ENCODE measurements around the gene CXCL13.
A peak's percentile ranks its signal among the peaks of the same experiment; 100 is the strongest.
"Not testable (repeated sequence)": the region's sequence is repeated elsewhere in the genome, so short reads cannot be mapped to it uniquely, and the experiment has no call there.

Gene CXCL13

DNA sequence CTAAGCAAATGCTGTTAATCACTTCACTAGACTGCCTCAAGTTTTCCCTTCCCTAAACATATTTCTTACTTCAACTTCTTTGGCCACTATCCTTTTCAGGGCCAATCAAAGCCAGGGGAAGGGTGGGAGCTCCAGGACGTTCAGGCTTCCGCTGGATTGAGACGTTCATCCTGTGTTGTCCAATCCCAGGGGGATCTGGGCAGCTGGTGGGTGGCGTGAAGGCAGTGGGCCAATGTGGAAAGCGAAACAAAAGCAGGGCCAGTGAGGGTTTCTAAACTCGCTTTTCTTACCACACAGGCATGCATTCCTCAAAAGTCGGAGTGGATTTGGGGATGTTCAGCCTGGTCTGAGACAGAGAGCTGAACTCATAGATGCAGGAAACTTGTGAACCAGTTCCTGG lies 7.6 kb downstream of the CXCL13 start:
- no peak for DNase-seq

DNA sequence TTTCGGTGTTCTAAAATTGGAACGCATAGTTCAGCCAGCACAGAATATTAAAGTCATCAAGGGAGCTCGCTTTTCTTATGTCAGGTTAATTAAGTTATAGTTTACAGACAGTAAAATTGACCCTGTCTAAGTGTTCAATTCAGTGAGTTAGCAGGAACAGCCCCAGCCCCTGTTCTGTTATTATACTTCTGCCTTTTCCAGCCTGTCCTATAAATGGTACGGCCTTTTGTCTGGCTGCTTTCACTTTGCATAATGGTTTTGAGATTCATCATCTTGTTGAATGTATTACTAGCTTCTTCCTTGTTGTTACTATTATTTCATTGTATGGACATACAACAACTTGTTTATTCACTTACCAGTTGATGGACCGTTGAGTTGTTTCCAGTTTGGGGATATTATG lies 9.5 kb downstream of the CXCL13 start:
- no peak for DNase-seq

GRCh38 chr4:77617203-77617602 lies 11.6 kb downstream of the CXCL13 start:
- DNase-seq = no peak

DNA sequence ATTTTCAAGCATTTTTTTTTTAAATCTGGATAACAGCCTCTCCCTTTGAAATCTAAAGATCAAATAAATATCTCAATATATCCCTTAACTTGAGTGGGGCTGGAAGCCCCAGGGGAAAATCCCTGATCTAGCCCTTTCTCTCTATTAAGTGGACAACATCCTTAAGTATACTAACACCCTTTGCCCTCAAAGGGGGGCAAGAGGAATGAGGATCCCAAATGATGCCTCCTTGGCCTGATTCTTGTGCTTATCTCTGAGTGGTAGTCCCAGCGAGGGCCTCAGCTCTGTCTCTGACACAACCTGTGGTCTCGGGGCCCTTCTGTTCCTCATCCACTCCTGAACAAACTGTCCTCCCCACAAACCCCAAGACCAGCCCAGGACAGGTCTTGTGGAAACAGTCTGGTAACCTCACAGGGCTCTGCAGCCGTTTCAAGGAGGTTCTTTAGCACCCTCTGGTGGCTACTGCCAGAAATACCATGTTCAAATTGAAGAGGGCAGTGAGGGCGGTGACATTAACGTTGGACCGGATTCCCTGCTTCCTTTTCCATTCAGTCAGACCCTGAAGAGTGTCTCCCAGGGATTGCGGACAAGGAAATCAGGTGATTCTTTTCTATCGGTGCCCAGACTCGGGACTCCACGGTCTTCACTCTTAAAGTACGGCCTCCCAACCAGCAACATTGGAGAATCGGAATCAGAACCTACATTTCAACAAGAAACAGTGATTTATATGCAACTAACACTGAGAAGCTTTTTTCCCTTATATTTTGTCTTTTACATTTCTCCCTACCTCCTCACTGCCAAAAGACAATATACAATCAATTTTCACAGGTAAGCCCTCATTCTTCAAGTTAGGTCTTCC lies 13.0 kb downstream of the CXCL13 start:
- peak; percentile 95 for DNase-seq

DNA sequence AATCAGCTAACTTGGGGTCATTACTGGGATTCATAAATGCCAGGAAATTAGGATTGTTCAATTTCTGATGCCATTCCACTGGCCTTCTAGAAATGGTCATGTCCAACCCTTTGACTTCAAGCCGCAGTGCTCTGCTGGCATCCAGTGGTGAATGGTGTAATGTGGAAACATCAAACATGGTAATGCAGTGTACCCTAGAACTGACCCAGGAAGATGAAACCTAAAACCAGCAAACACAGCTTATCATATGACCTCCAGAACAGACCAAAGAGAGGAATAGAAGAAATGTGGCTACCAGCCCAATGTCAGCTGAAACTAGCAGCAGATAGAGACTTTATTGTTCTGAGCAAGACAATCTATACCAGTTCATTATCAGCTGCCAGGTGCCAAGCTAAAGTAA lies 13.8 kb downstream of the CXCL13 start:
- peak; percentile 42 for DNase-seq

DNA sequence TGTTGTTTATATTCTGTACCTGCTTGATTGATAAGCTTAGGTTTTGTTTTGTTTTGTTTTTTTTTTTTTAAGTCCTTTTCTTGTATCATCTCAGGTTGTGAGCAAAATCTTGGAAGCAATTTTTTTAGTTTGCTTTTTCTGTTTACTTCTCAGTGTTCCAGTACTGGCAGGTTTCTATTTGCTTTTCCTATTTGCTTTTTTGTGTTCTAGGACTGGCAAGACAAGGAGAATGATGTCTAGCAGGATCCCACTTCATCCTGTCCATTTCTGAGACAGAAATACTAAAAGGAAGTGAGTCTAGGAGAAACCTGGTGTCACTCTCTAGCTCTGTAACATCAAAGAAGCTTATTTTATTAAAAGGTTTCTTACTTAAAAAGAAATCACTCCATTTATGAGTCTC lies 15.6 kb downstream of the CXCL13 start:
- DNase-seq = no peak

- DNase-seq = no peak
Measured at GRCh38 chr4:77623091-77623490, 17.5 kb downstream of the CXCL13 start.

GRCh38 chr4:77624213-77624612 lies 18.6 kb downstream of the CXCL13 start:
- no peak for DNase-seq

- DNase-seq = no peak
Measured at GRCh38 chr4:77625485-77625884, 19.9 kb downstream of the CXCL13 start.

DNA sequence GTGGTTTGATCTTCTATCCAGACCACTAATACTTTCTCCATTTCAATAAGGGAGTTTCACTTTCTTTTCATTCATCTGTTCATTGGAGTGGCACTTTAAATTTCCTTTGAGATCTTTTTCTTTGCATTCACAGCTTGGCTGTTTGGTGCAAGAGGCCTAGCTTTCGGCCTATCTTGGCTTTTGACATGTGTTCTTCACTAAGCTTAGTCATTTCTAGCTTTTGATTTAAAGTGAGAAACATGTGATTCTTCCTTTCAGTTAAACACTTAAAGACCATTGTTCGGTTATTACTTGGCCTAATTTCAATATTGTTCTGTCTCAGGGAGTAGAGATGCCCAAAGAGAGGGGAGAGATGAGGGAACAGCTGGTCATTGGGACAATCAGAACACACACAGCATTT lies 24.3 kb downstream of the CXCL13 start:
- DNase-seq = no peak

GRCh38 chr4:77631276-77631675 lies 25.7 kb downstream of the CXCL13 start:
- no peak for DNase-seq

DNA sequence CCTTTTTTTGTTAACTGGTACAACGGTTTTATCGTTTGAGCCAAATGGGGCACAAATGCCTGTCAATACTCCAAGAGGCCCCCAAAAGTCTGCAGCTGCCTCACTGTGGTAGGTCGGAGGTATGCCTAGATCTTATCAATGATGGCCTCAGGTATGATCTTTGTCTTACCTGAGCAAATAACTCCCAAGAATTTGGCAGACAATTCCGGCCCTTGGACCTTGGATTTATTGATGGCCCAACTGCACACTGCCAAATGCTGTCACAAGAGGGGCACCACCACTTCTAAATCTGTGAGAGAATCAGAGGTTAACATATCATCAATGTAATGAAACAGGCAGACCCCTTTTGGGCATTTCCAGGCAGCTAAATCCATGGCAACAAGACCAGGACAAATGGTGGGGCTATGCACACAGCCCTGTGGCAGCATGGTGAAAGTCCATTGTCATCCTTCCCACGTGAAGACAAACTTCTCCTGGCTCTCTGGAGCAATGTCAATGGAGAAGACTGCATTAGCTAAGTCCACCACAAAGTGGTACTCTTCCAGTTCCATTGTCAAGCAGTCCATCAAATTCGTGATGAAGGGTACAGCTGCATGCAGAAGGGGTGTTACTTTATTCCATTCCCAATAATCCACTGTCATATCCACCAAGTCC lies 28.6 kb downstream of the CXCL13 start:
- no peak for DNase-seq

DNA sequence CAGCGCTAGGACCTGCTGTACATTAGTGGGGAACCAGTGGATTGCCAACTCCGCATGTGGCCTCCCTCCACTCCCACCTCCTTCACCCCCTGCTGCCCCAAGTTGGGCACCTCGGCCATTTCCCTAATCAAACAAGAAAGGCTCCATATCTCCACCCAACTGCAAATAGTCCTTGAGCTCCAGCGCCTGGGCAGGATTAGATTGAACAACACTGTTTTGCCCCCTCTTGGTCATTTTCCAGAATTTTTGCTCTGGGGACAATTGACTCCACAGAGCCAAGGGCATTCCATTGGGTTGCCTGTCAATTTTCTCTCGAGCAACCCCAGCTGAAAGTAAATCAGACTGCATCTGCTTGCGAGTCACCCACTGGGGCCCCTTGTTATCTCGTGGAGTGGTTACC lies 29.6 kb downstream of the CXCL13 start:
- DNase-seq = no peak

- DNase-seq = no peak
Measured at GRCh38 chr4:77635876-77636275, 30.3 kb downstream of the CXCL13 start.

GRCh38 chr4:77636902-77637301 lies 31.3 kb downstream of the CXCL13 start:
- DNase-seq = peak; percentile 89

- DNase-seq = not testable (repeated sequence)
Measured at GRCh38 chr4:77644069-77644468, 38.4 kb downstream of the CXCL13 start.

- DNase-seq = no peak
Measured at GRCh38 chr4:77650787-77651186, 45.2 kb downstream of the CXCL13 start.

DNA sequence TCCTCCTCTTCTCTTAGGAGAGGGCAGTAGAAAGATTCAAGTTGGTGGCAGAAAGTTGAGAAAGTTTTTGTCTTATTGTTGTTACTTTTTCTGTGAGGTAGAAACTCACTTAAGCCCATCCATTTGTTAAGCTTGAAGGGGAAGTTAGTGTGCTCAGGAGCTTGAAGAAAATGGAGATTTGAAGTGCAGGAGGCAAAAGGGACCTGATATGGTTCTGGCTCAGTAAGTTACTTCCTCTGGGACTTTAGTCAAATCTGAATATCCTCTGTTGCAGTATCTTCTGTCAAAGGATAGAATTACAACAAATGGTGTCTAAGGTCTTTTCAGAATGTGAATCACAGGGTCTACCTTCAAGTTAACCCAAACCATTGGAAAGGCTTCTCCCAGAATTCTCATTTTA lies 46.2 kb downstream of the CXCL13 start:
- no peak for DNase-seq

DNA sequence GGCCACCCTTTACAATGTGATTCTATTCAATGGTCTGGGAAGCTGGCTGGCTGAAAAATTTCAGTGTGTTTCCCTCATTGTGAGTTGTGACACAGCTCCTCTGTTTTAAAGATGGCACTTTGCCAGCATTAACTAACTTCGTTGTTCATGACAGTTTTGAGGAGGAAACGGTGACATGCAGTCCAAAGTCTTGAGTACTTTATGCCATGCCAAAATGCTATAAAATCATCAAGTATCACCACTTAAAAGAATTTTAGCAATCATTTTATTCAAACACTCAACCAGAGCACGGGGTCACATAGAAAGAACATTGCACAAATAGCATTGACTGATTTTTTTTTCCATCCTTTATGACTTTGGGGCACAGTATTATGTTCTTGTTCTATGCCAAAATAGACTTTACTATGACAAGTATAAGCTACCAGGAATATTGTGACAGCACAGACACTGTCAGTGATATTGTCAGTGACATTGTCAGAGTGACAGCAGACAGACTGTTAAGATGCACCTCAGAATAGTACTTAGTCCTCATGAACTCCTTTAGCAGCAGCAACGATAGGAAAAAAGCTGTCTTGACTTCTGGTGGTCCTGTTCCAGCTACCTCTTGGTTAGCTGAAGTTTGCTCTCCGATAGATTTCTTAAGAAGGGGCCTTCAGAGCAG lies 46.7 kb downstream of the CXCL13 start:
- no peak for DNase-seq

GRCh38 chr4:77653162-77653758 lies 47.6 kb downstream of the CXCL13 start:
- DNase-seq = no peak

DNA sequence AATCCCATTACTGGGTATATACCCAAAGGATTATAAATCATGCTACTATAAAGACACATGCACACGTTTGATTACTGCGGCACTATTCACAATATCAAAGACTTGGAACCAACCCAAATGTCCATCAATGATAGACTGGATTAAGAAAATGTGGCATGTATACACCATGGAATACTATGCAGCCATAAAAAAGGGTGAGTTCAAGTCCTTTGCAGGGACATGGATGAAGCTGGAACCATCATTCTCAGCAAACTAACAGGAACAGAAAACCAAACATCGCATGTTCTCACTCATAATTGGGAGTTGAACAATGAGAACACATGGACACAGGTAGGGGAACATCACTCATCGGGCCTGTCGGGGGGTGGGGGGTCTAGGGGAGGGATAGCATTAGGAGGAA lies 54.7 kb downstream of the CXCL13 start:
- DNase-seq = not testable (repeated sequence)
